ENCODE results near the gene TMEM41A.

DNA sequence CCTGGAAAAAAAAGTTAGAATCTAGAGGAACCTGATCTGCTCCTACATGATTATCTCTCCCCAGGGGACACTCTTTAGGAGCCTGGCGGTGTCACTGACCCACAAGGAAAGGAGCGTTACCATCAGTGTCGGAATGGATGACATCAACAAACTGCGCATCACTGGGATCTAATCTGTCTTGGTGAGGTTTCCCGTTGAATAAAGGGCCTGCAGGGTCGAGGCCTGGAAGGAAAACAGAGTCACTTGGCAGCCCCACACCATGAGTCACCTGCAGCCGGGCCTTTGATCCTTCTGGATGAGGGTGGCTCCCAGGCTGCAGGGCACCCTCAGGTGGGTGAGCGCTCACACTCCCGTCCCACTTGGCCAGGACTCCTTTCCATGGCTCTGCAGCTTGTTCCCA lies 28.5 kb upstream of the TMEM41A start:
- TF ChIP-seq POLR2A (IDR thresholded peaks at IDR 0.05; ENCODE audit: low read length) (no peak), GATA1 (IDR thresholded peaks at IDR 0.05; ENCODE audit: low read depth, low read length) (no peak)
